KMS-11 (cell line): ENCODE results near the gene OTOA.

ENCODE experiments used
- H2AFZ ChIP-seq: fragments of 200-600 bp; sonication (generic); 2 replicates; pipeline ENCODE4 v1.6.1; 2016; ENCODE audit warnings: antibody characterized with exemption, mixed run types, low read depth
- H3K27ac ChIP-seq: fragments of 200-600 bp; sonication (generic); 2 replicates; pipeline ENCODE4 v1.6.1; 2016; ENCODE audit warnings: mild to moderate bottlenecking, mixed run types
- H3K27me3 ChIP-seq: fragments of 200-600 bp; sonication (generic); 2 replicates; pipeline ENCODE4 v1.6.1; 2017; ENCODE audit warnings: mild to moderate bottlenecking, low read depth, mixed run types, moderate library complexity; ENCODE audit not compliant: insufficient read depth
- H3K36me3 ChIP-seq: fragments of 200-600 bp; sonication (generic); 2 replicates; pipeline ENCODE4 v1.6.1; 2017; ENCODE audit warnings: mild to moderate bottlenecking, mixed run types; ENCODE audit not compliant: insufficient read depth
- H3K4me1 ChIP-seq: fragments of 200-600 bp; sonication (generic); 2 replicates; pipeline ENCODE4 v1.6.1; 2016; ENCODE audit warnings: mild to moderate bottlenecking, low read depth, mixed run types; ENCODE audit not compliant: poor library complexity, severe bottlenecking
- H3K4me2 ChIP-seq: fragments of 200-600 bp; sonication (generic); 2 replicates; pipeline ENCODE4 v1.7.0; 2016; ENCODE audit warnings: mild to moderate bottlenecking, mixed run types
- H3K4me3 ChIP-seq: fragments of 200-600 bp; sonication (generic); IDR thresholded peaks from 2 replicates; pipeline ENCODE4 v1.6.1; 2017; ENCODE audit warnings: low read depth, low read length, mixed read lengths; ENCODE audit not compliant: insufficient read depth
- H3K79me2 ChIP-seq: fragments of 200-600 bp; sonication (generic); 2 replicates; pipeline ENCODE4 v1.6.1; 2016; ENCODE audit warnings: low read depth, mixed run types; ENCODE audit not compliant: insufficient read depth
- H3K9ac ChIP-seq: fragments of 200-600 bp; sonication (generic); 2 replicates; pipeline ENCODE4 v1.6.1; 2016; ENCODE audit warnings: mild to moderate bottlenecking, mixed run types
- H4K20me1 ChIP-seq: fragments of 200-600 bp; sonication (generic); 2 replicates; pipeline ENCODE4 v1.6.1; 2016; ENCODE audit warnings: mild to moderate bottlenecking, mixed run types; ENCODE audit not compliant: insufficient read depth
- CTCF ChIP-seq: fragments of 200-600 bp; sonication (generic); conservative IDR thresholded peaks from 2 replicates; pipeline ENCODE4 v1.6.1; 2017; ENCODE audit warnings: low read depth, mild to moderate bottlenecking, antibody characterized with exemption, low read length, moderate library complexity, mixed read lengths

Gene OTOA

GRCh38 chr16:21650521-21650920, 13.2 kb upstream of the OTOA start:
- TF ChIP-seq CTCF, result no peak
- H4K20me1 ChIP-seq, result no peaks in the 10 kb centered on the region
- no peak overlapping the region for H3K4me2 ChIP-seq
- H3K4me1 ChIP-seq, result peaks cover 17% of the 10 kb centered on the region
- H3K9ac ChIP-seq, result no peak overlapping the region
- H3K79me2 ChIP-seq, result peaks cover 12% of the 10 kb centered on the region
- no peaks in the 10 kb centered on the region for H3K27me3 ChIP-seq
- no peaks in the 10 kb centered on the region for H3K36me3 ChIP-seq
- H3K27ac ChIP-seq, result no peak overlapping the region
- H3K4me3 ChIP-seq, result no peak overlapping the region
- H2AFZ ChIP-seq, result no peak overlapping the region

GRCh38 chr16:21651515-21651914, 12.3 kb upstream of the OTOA start:
- Histone ChIP-seq H3K9ac (no peak overlapping the region), H3K36me3 (no peaks in the 10 kb centered on the region), H3K4me2 (no peak overlapping the region), H3K27ac (no peak overlapping the region), H3K4me1 (peaks cover 11% of the 10 kb centered on the region), H3K27me3 (no peaks in the 10 kb centered on the region), H4K20me1 (no peaks in the 10 kb centered on the region), H3K4me3 (no peak overlapping the region), H3K79me2 (peaks cover 2% of the 10 kb centered on the region; the same call in 1 of the 2 replicates), H2AFZ (no peak overlapping the region)
- TF ChIP-seq CTCF, result no peak

GRCh38 chr16:21652453-21652852, 11.3 kb upstream of the OTOA start, which contains the start of gene IGSF6:
IGSF6 (minus strand) TSS chr16:21652608; CDS start chr16:21652598, 10 bp downstream.
- Histone ChIP-seq H4K20me1 (no peaks in the 10 kb centered on the region), H3K4me3 (no peak within 1 kb of the TSS), H3K4me2 (no peak within 1 kb of the TSS), H3K36me3 (no peaks in the 10 kb centered on the region), H3K27ac (no peak within 1 kb of the TSS), H3K4me1 (peaks cover 14% of the 10 kb centered on the region), H2AFZ (no peak within 1 kb of the TSS), H3K27me3 (no peaks in the 10 kb centered on the region), H3K79me2 (no peaks in the 10 kb centered on the region; the same call in 1 of the 2 replicates), H3K9ac (no peak within 1 kb of the TSS)
- no peak for TF ChIP-seq CTCF

- Histone ChIP-seq H3K27ac (no peak overlapping the region), H4K20me1 (no peaks in the 10 kb centered on the region), H3K4me1 (peaks cover 25% of the 10 kb centered on the region), H3K27me3 (no peaks in the 10 kb centered on the region), H3K36me3 (no peaks in the 10 kb centered on the region), H3K9ac (no peak overlapping the region), H3K4me2 (no peak overlapping the region), H3K79me2 (no peaks in the 10 kb centered on the region), H2AFZ (no peak overlapping the region), H3K4me3 (no peak overlapping the region)
- TF ChIP-seq CTCF, result no peak
Observed at GRCh38 chr16:21653571-21653970, 10.2 kb upstream of the OTOA start.
